OCI-LY3 (cell line): Measurements from ENCODE around the gene SV2B.

ENCODE experiments used
- CTCF ChIP-seq: fragments of 200-600, 300-600 bp; sonication (generic); IDR thresholded peaks from 2 replicates; pipeline ENCODE4 v1.5.1; 2014; ENCODE audit warnings: antibody characterized with exemption, low read length, low read depth
- EZH2phosphoT487 ChIP-seq: fragments of 200-600 bp; shearing (Covaris generic); IDR thresholded peaks from 2 replicates; pipeline ENCODE4 v1.6.1; 2018; ENCODE audit warnings: antibody characterized with exemption, mixed run types, low read depth

DNA sequence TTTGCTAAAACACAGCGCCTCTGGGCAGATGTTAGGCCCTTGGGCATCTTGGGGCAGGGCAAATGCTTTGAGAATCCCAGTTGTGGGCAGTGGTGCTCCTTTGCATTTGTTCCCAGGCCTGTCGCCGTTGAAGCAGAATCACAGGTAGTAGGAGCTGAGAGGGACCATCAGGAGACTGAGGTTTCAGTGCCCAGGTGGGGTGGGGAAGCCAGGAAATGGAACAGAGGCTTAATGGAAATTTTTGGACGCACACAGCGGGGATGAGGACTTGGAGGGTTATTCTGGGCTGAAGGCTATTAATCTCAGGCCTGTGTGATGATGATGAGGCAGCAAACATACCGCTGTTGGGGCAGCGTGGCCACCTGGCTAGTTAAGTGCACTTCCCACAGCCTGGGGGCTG is 99.5 kb downstream of the SV2B start:
- TF ChIP-seq CTCF (no peak), EZH2phosphoT487 (no peak)
